GM12878 (cell line): ENCODE results near the gene STBD1. TPM values are rescaled to one million over a fixed set of nuclear protein-coding genes. Genes with fewer than 3 reads are reported as not detected.

ENCODE experiments used
- ATF3 ChIP-seq: IDR thresholded peaks from 2 replicates; pipeline ENCODE4 v1.6.1; 2011; ENCODE audit warnings: low read depth, mild to moderate bottlenecking, low read length, moderate library complexity, borderline replicate concordance; ENCODE audit errors: extremely low read depth
- CHD1 ChIP-seq: IDR thresholded peaks from 2 replicates; pipeline ENCODE4 v1.6.1; 2012; ENCODE audit warnings: low read depth, low read length, improper control_type of control experiment
- E4F1 ChIP-seq: fragments of 450-650 bp; IDR thresholded peaks from 2 replicates; pipeline ENCODE4 v1.6.1; 2018; ENCODE audit warnings: borderline replicate concordance, mild to moderate bottlenecking; ENCODE audit not compliant: partially characterized antibody
- ETV6 ChIP-seq, 2 experiments: fragments of 450-650 bp in 1 of 2; IDR thresholded peaks in 1 of 2; conservative IDR thresholded peaks in 1 of 2; 2 replicates each; pipeline ENCODE4 v1.6.1; 2014; ENCODE audit warnings: antibody characterized with exemption in 1 of 2, borderline replicate concordance in 1 of 2, low read depth in 1 of 2, mild to moderate bottlenecking in 1 of 2, moderate library complexity in 1 of 2
- FOXK2 ChIP-seq: fragments of 450-650 bp; IDR thresholded peaks from 2 replicates; pipeline ENCODE4 v1.6.1; 2017; ENCODE audit warnings: mild to moderate bottlenecking, moderate library complexity
- IKZF1 ChIP-seq: fragments of 450-650 bp; conservative IDR thresholded peaks from 2 replicates; pipeline ENCODE4 v1.6.1; 2017; ENCODE audit warnings: antibody characterized with exemption, mild to moderate bottlenecking
- IRF4 ChIP-seq: IDR thresholded peaks from 2 replicates; pipeline ENCODE4 v1.6.1; 2011; ENCODE audit warnings: low read depth, low read length
- KAT2A ChIP-seq: conservative IDR thresholded peaks from 2 replicates; pipeline ENCODE4 v1.6.1; 2011; ENCODE audit warnings: low read depth, low read length; ENCODE audit not compliant: control insufficient read depth
- KLF5 ChIP-seq: fragments of 450-650 bp; IDR thresholded peaks from 2 replicates; pipeline ENCODE4 v1.6.1; 2014; ENCODE audit warnings: mild to moderate bottlenecking; ENCODE audit not compliant: partially characterized antibody
- MTA2 ChIP-seq: fragments of 450-650 bp; IDR thresholded peaks from 2 replicates; pipeline ENCODE4 v1.6.1; 2016; ENCODE audit warnings: low read depth, mild to moderate bottlenecking, moderate library complexity
- NBN ChIP-seq: fragments of 450-650 bp; IDR thresholded peaks from 2 replicates; pipeline ENCODE4 v1.6.1; 2016
- NFIC ChIP-seq: IDR thresholded peaks from 2 replicates; pipeline ENCODE4 v1.6.1; 2012; ENCODE audit warnings: low read depth, mild to moderate bottlenecking, inconsistent platforms, low read length, moderate library complexity
- NFXL1 ChIP-seq: fragments of 450-650 bp; IDR thresholded peaks from 2 replicates; pipeline ENCODE4 v1.6.1; 2017; ENCODE audit warnings: antibody characterized with exemption, mild to moderate bottlenecking, borderline replicate concordance
- NFYA ChIP-seq: IDR thresholded peaks from 2 replicates; pipeline ENCODE4 v1.6.1; 2011; ENCODE audit warnings: low read depth, mild to moderate bottlenecking, low read length, improper control_type of control experiment, borderline replicate concordance
- PAX5 ChIP-seq: IDR thresholded peaks from 2 replicates; pipeline ENCODE4 v1.6.1; 2011; ENCODE audit warnings: low read depth, low read length, borderline replicate concordance
- PAX8 ChIP-seq: fragments of 450-650 bp; IDR thresholded peaks from 2 replicates; pipeline ENCODE4 v1.6.1; 2017; ENCODE audit warnings: mild to moderate bottlenecking, moderate library complexity
- POLR2AphosphoS2 ChIP-seq: IDR thresholded peaks from 2 replicates; pipeline ENCODE4 v1.6.1; 2011; ENCODE audit warnings: low read depth, mild to moderate bottlenecking, low read length, improper control_type of control experiment, moderate library complexity
- SP1 ChIP-seq: IDR thresholded peaks from one replicate; pipeline ENCODE4 v1.6.1; 2011; ENCODE audit warnings: low read depth, low read length
- SREBF1 ChIP-seq: IDR thresholded peaks from 2 replicates; pipeline ENCODE4 v1.6.1; 2012; ENCODE audit warnings: mild to moderate bottlenecking, low read length
- STAT3 ChIP-seq: IDR thresholded peaks from 2 replicates; pipeline ENCODE4 v1.6.1; 2011; ENCODE audit warnings: low read depth, low read length, improper control_type of control experiment
- SUPT20H ChIP-seq: IDR thresholded peaks from 2 replicates; pipeline ENCODE4 v1.6.1; 2011; ENCODE audit warnings: low read depth, mild to moderate bottlenecking, low read length, moderate library complexity, borderline replicate concordance; ENCODE audit not compliant: control insufficient read depth
- TARDBP ChIP-seq: IDR thresholded peaks from 2 replicates; pipeline ENCODE4 v1.6.1; 2016; ENCODE audit warnings: borderline replicate concordance
- TCF12 ChIP-seq: IDR thresholded peaks from 2 replicates; pipeline ENCODE4 v1.6.1; 2011; ENCODE audit warnings: low read depth, mild to moderate bottlenecking, low read length
- YY1 ChIP-seq: IDR thresholded peaks from 2 replicates; pipeline ENCODE4 v1.6.1; 2011; ENCODE audit warnings: low read depth, mild to moderate bottlenecking, low read length
- ZNF24 ChIP-seq: fragments of 450-650 bp; IDR thresholded peaks from 2 replicates; pipeline ENCODE4 v1.6.1; 2017; ENCODE audit warnings: antibody characterized with exemption, mild to moderate bottlenecking
- ZNF622 ChIP-seq: fragments of 450-650 bp; IDR thresholded peaks from 2 replicates; pipeline ENCODE4 v1.6.1; 2017; ENCODE audit warnings: mild to moderate bottlenecking, inconsistent platforms
- ZSCAN29 ChIP-seq: fragments of 450-650 bp; IDR thresholded peaks from 2 replicates; pipeline ENCODE4 v1.6.1; 2017; ENCODE audit warnings: mild to moderate bottlenecking, moderate library complexity
- polyA plus RNA-seq, 11 experiments: library from polyadenylated mRNA; depleted of rRNA in 4 of 11; unstranded in 6 of 11; stranded (reverse) in 5 of 11; fragments of >200 nt; fragmentation: Nextera tagmentation in 4 of 11; fragmentation: Illumina TruSeq in 1 of 11; extraction: Ambion mirVana in 4 of 11; extraction: Trizol in 1 of 11; gene quantifications; 1 replicate in 1 of 11; 2 replicates in 10 of 11; pipeline versions ENCODE4 v1.2.1 to v1.2.3, GENCODE V29; 2011 to 2016; ENCODE audit warnings: inconsistent platforms in 2 of 11, missing spikeins in 2 of 11, low read depth in 1 of 11
- total RNA-seq, 4 experiments: library from RNA; depleted of rRNA in 3 of 4; stranded (reverse); fragments of >200 nt in 3 of 4; fragmentation: Illumina TruSeq in 1 of 4; extraction: Trizol in 1 of 4; gene quantifications; 2 replicates each; pipeline versions ENCODE4 v1.2.1 to v1.2.3, GENCODE V29; 2013 to 2021
- TF ChIP-seq, protein P1 (sequence below): fragments of 450-650 bp; IDR thresholded peaks from 2 replicates; pipeline ENCODE4 v1.6.1; 2017; ENCODE audit warnings: borderline replicate concordance
- TF ChIP-seq, protein P2 (sequence below): IDR thresholded peaks from 2 replicates; pipeline ENCODE4 v1.6.1; 2011; ENCODE audit warnings: low read depth, low read length, improper control_type of control experiment, borderline replicate concordance

The STBD1 gene
- total and polyA plus RNA-seq, 10 of the 15 experiments (the other 5 are each of a cell fraction or from before 2014, with no cell fraction given): 0.04 to 0.10 (median 0.05) TPM; not detected in 7

GRCh38 chr4:76301068-76301774 is 5.3 kb upstream of the STBD1 start (continued):
- TF ChIP-seq STAT3 (no peak), ZNF24 (no peak), POLR2AphosphoS2 (no peak), ATF3 (no peak), NBN (no peak), CHD1 (no peak), TARDBP (no peak), SP1 (peak; percentile 9), KLF5 (no peak), NFIC (peak; percentile 91), TCF12 (peak; percentile 88), ETV6 (conservative IDR thresholded peaks at IDR 0.05 in 1 of 2, IDR thresholded peaks at IDR 0.05 in 1 of 2; ENCODE audit: borderline replicate concordance in 1 of 2, low read depth in 1 of 2) (peak in 1 of 2 experiments; percentile 60; a peak in 1 of 4 replicates), MTA2 (no peak), E4F1 (no peak), FOXK2 (no peak), SUPT20H (no peak), IKZF1 (no peak; the same call in 1 of the 2 replicates), YY1 (peak; percentile 54; the same call in 1 of the 2 replicates), NFXL1 (no peak), KAT2A (no peak), ZNF622 (no peak), SREBF1 (no peak), IRF4 (peak; percentile 87), ZSCAN29 (no peak), PAX5 (peak; percentile 86; the same call in 1 of the 2 replicates), NFYA (no peak), PAX8 (no peak)
- TF ChIP-seq, protein P1, sequence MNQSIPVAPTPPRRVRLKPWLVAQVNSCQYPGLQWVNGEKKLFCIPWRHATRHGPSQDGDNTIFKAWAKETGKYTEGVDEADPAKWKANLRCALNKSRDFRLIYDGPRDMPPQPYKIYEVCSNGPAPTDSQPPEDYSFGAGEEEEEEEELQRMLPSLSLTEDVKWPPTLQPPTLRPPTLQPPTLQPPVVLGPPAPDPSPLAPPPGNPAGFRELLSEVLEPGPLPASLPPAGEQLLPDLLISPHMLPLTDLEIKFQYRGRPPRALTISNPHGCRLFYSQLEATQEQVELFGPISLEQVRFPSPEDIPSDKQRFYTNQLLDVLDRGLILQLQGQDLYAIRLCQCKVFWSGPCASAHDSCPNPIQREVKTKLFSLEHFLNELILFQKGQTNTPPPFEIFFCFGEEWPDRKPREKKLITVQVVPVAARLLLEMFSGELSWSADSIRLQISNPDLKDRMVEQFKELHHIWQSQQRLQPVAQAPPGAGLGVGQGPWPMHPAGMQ: no peak
- TF ChIP-seq, protein P2, sequence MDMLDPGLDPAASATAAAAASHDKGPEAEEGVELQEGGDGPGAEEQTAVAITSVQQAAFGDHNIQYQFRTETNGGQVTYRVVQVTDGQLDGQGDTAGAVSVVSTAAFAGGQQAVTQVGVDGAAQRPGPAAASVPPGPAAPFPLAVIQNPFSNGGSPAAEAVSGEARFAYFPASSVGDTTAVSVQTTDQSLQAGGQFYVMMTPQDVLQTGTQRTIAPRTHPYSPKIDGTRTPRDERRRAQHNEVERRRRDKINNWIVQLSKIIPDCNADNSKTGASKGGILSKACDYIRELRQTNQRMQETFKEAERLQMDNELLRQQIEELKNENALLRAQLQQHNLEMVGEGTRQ: no peak
